GM03348 (cell line): ENCODE measurements around the gene PCSK9.
"Not testable (repeated sequence)": the region's sequence is repeated elsewhere in the genome, so short reads cannot be mapped to it uniquely, and the experiment has no call there.

Source experiments
- DNase-seq: peaks from one replicate; pipeline ENCODE4 v3.0.0; 2012; ENCODE audit warnings: low spot score

The PCSK9 gene

GRCh38 chr1:55081188-55081904, 42.0 kb downstream of the PCSK9 start:
- DNase-seq: peak; percentile 73

DNA sequence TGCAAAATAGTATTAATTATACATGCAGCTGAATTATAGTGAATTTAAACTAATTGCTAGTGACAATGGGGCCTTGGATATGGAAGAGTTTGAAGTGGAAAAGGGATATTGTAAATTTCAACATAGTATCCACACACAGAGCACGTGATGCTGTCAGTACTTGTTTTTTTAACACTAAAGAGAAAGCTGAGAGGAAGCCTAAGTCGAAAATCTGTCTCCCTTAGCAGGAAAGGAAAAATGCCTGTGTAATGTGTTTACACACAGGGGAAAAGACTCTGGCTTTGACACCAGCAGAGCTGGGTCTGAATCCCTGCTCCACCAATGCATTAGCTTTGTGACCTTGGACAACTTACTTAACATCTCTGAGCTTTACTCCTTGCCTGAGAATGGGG, 42.6 kb downstream of the PCSK9 start:
- DNase-seq: no peak

- no peak for DNase-seq
These were observed 44.9 kb downstream of the PCSK9 start for GRCh38 chr1:55084257-55084656.

- DNase-seq: no peak
These were observed 48.1 kb downstream of the PCSK9 start for GRCh38 chr1:55087439-55087838.

GRCh38 chr1:55088413-55088812, 49.1 kb downstream of the PCSK9 start:
- DNase-seq: no peak

DNA sequence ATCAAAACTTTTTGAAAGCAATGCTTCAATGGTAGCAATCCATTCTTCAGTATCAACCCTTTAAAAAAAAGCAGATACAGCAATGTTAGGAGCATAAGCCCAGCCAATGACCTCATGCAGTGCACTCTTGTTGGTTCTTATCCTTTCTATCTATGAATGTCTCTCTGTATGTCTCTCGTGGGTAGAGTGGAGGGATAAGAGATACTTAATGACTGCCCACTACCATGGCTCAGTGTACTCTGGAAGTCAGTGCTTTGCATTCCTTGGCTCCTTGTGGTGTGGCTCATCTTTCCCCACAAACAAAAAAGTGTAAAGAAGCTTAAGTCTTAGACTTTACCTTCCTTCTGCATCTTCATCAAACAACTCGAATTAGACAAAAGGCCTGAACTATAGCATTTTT, 50.3 kb downstream of the PCSK9 start:
- DNase-seq: no peak

DNA sequence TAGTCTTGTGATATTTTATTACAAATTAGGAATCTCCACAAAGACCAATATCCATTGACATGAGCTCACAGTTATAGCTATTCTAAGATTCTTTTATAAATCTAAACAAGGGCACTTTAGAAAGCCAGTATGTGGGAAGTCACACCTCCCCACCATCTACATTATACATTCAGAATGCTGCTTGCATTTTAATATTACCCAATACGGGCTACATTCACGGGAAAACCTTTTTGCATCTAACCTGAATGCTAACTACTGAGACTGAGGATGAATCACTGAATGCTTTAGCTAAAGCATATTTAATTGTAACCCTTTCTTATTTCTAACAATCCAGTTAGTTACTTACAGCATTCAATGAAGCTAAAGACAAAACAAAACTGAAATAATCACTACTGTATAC, 53.1 kb downstream of the PCSK9 start:
- no peak for DNase-seq

GRCh38 chr1:55095095-55095494, 55.7 kb downstream of the PCSK9 start:
- DNase-seq: no peak

GRCh38 chr1:55103891-55104290, 64.5 kb downstream of the PCSK9 start:
- DNase-seq: no peak

DNA sequence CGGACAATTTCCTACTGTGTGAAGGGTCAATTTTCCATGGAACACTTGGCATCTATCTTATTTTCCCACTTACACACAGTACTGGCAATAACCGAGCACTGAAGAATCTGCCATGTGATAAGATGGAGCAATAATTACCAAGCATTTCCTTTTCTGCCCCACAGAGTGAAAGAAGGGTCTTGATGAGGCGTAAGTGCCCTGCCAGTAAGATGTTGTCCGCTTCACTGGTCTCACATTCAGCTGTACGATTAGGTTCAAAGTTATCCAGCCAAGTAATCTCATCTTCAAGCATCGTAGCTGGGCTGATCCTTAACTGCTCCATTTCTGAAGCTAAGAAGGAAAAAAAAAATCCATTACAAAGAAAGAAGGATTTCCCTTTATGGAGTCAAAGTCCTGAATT, 67.8 kb downstream of the PCSK9 start:
- DNase-seq: no peak

- not testable (repeated sequence) for DNase-seq
These were observed 69.7 kb downstream of the PCSK9 start for GRCh38 chr1:55109005-55109404.
